HG02852 (cell line): ENCODE measurements around the gene MAML3.

Experiments
- ATAC-seq: cut with Tn5 transposase; IDR thresholded peaks from one replicate; pipeline ENCODE4 v1.9.1; 2021; ENCODE audit warnings: mild to moderate bottlenecking, moderate library complexity; ENCODE audit not compliant: unreplicated experiment

The MAML3 gene

GRCh38 chr4:140012688-140013486 is 141.1 kb downstream of the MAML3 start:
- no peak for ATAC-seq

GRCh38 chr4:140005699-140006098 is 148.3 kb downstream of the MAML3 start:
- ATAC-seq = no peak

- no peak for ATAC-seq
Observed at GRCh38 chr4:140004922-140005627, 148.9 kb downstream of the MAML3 start.

GRCh38 chr4:140004549-140004895 is 149.5 kb downstream of the MAML3 start:
- ATAC-seq = no peak

- ATAC-seq = no peak
Observed at GRCh38 chr4:140003876-140004548, 150.0 kb downstream of the MAML3 start.

GRCh38 chr4:140000232-140000631 is 153.8 kb downstream of the MAML3 start:
- ATAC-seq = no peak

GRCh38 chr4:139988863-139989765 is 164.9 kb downstream of the MAML3 start:
- ATAC-seq = no peak

- no peak for ATAC-seq
Observed at GRCh38 chr4:139987502-139987850, 166.5 kb downstream of the MAML3 start.

GRCh38 chr4:139986689-139987501 is 167.1 kb downstream of the MAML3 start:
- no peak for ATAC-seq

GRCh38 chr4:139986106-139986505 is 167.9 kb downstream of the MAML3 start:
- ATAC-seq = no peak

- no peak for ATAC-seq
Observed at GRCh38 chr4:139985401-139985800, 168.6 kb downstream of the MAML3 start.

GRCh38 chr4:139984471-139984870 is 169.5 kb downstream of the MAML3 start:
- ATAC-seq = no peak

- ATAC-seq = peak; percentile 91
Observed at GRCh38 chr4:139978692-139979091, 175.3 kb downstream of the MAML3 start.

GRCh38 chr4:139977838-139978609 is 176.0 kb downstream of the MAML3 start:
- ATAC-seq = peak; percentile 45

- ATAC-seq = no peak
Observed at GRCh38 chr4:139975830-139976272, 178.1 kb downstream of the MAML3 start.

- ATAC-seq = no peak
Observed at GRCh38 chr4:139973616-139974015, 180.4 kb downstream of the MAML3 start.

GRCh38 chr4:139973015-139973414 is 181.0 kb downstream of the MAML3 start:
- ATAC-seq = no peak

GRCh38 chr4:139972305-139972704 is 181.7 kb downstream of the MAML3 start:
- no peak for ATAC-seq

GRCh38 chr4:139971111-139971510 is 182.9 kb downstream of the MAML3 start:
- ATAC-seq = no peak
